Measurements from ENCODE around the gene S100A14.

GRCh38 chr1:153652805-153653500 is 36.8 kb upstream of the S100A14 start:
- TF ChIP-seq CTCF (IDR thresholded peaks at IDR 0.05): no peak
- no peak for TF ChIP-seq CREB1 (CRISPR knock-in tag; IDR thresholded peaks at IDR 0.05)
- TF ChIP-seq MYBL2 (CRISPR knock-in tag; IDR thresholded peaks at IDR 0.05): no peak

All from WTC11 (cell line).